SH-SY5Y (cell line): ENCODE results near the gene LCK.

Experiments
- GATA2 ChIP-seq: IDR thresholded peaks from 2 replicates; pipeline ENCODE4 v1.6.1; 2011; ENCODE audit warnings: mild to moderate bottlenecking, low read depth, low read length
- GATA3 ChIP-seq: IDR thresholded peaks from 2 replicates; pipeline ENCODE4 v1.6.1; 2011; ENCODE audit warnings: low read depth, mild to moderate bottlenecking, low read length, moderate library complexity

DNA sequence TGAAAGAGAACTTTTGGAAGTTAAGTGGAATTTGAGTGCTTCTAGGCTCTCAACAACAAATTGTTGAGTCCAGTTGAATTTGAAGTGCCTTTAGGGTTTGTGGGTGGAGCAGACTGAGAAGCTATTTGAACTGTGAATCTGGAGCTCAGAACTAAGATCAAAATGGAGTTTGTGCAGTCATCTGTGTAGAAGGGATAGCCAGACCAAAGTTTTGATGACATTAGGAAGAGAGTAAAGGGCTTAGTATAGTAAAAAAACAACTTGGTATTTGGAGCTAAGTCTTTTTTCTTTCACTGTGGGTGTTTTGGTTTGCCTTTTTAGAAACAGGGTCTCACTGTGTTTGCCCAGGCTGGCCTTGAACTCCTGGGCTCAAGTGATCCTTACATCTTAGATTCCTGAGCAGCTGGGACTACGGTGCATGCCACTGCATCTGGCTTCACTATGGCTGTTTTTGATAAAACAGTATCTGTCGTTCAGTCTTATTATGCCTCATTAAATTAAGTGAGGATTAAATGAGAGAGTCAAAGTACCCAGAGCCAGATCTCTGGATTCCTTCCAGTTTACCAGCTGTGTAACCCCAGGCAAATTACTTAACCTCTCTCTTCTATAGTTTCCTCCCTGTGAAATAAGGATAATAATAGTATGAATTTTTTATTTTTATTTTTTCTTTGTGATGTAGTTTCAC lies 60.8 kb downstream of the LCK start:
- peak; percentile 37; the same call in 1 of the 2 replicates for TF ChIP-seq GATA2
- TF ChIP-seq GATA3: no peak
